Thyroid gland (tissue), 4 donors: ENCODE results near the gene SPATA2L.

Experiments
- POLR2A ChIP-seq, 2 donors: fragments of 450-650 bp; IDR thresholded peaks; one replicate each; pipeline ENCODE4 v1.6.1; 2017; ENCODE audit warnings: antibody characterized with exemption in 2 of 2, mild to moderate bottlenecking in 2 of 2, moderate library complexity in 1 of 2
- TF ChIP-seq, protein P1 (sequence below), 6 experiments: fragments of 200-600 bp in 3 of 6; fragments of 450-650 bp in 3 of 6; sonication (generic) in 3 of 6; IDR thresholded peaks; one replicate each; pipeline ENCODE4 v1.5.1; 2016 to 2019; ENCODE audit warnings: antibody characterized with exemption in 6 of 6, mild to moderate bottlenecking in 2 of 6, inconsistent platforms in 1 of 6, moderate library complexity in 1 of 6

GRCh38 chr16:89670496-89671431 is 30.7 kb downstream of the SPATA2L start:
- TF ChIP-seq, protein P1, sequence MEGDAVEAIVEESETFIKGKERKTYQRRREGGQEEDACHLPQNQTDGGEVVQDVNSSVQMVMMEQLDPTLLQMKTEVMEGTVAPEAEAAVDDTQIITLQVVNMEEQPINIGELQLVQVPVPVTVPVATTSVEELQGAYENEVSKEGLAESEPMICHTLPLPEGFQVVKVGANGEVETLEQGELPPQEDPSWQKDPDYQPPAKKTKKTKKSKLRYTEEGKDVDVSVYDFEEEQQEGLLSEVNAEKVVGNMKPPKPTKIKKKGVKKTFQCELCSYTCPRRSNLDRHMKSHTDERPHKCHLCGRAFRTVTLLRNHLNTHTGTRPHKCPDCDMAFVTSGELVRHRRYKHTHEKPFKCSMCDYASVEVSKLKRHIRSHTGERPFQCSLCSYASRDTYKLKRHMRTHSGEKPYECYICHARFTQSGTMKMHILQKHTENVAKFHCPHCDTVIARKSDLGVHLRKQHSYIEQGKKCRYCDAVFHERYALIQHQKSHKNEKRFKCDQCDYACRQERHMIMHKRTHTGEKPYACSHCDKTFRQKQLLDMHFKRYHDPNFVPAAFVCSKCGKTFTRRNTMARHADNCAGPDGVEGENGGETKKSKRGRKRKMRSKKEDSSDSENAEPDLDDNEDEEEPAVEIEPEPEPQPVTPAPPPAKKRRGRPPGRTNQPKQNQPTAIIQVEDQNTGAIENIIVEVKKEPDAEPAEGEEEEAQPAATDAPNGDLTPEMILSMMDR (IDR thresholded peaks at IDR 0.05), result no peak
- no peak for TF ChIP-seq POLR2A (IDR thresholded peaks at IDR 0.05)
